Hepatocyte (in vitro differentiated cells): ENCODE results near the gene EFCAB6. TPM values are rescaled to one million over a fixed set of nuclear protein-coding genes. Genes with fewer than 3 reads are reported as not detected.

ENCODE experiments used
- DNase-seq: peaks from one replicate; pipeline ENCODE4 v3.0.0-alpha.2; 2016; ENCODE audit warnings: low spot score
- H2AFZ ChIP-seq: fragments of 200-600 bp; sonication (generic); 2 replicates; pipeline ENCODE4 v1.6.0; 2016; ENCODE audit warnings: antibody characterized with exemption, mild to moderate bottlenecking
- H3K27ac ChIP-seq: fragments of 200-600 bp; sonication (generic); 2 replicates; pipeline ENCODE4 v1.5.1; 2016; ENCODE audit warnings: mild to moderate bottlenecking
- H3K27me3 ChIP-seq: fragments of 200-600 bp; sonication (generic); 2 replicates; pipeline ENCODE4 v1.6.1; 2016
- H3K36me3 ChIP-seq: fragments of 200-600 bp; sonication (generic); replicated peaks from 2 replicates; pipeline ENCODE4 v1.5.1; 2016; ENCODE audit warnings: low read depth; ENCODE audit not compliant: insufficient read depth
- H3K4me1 ChIP-seq: fragments of 200-600 bp; sonication (generic); 2 replicates; pipeline ENCODE4 v1.5.1; 2016; ENCODE audit warnings: mild to moderate bottlenecking, moderate library complexity; ENCODE audit not compliant: insufficient read depth
- H3K4me2 ChIP-seq: fragments of 200-600 bp; sonication (generic); 2 replicates; pipeline ENCODE4 v1.6.0; 2016
- H3K4me3 ChIP-seq: fragments of 200-600 bp; sonication (generic); 2 replicates; pipeline ENCODE4 v1.5.1; 2016; ENCODE audit warnings: mild to moderate bottlenecking
- H3K79me2 ChIP-seq: fragments of 200-600 bp; sonication (generic); 2 replicates; pipeline ENCODE4 v1.6.0; 2017; ENCODE audit warnings: mild to moderate bottlenecking
- H3K9me2 ChIP-seq: fragments of 200-600 bp; sonication (generic); replicated peaks from 2 replicates; pipeline ENCODE4 v1.6.0; 2017; ENCODE audit warnings: mild to moderate bottlenecking; ENCODE audit not compliant: insufficient read depth
- H3K9me3 ChIP-seq: fragments of 200-600 bp; sonication (generic); 2 replicates; pipeline ENCODE4 v1.5.1; 2016; ENCODE audit warnings: low read depth, mild to moderate bottlenecking
- H4K20me1 ChIP-seq: fragments of 200-600 bp; sonication (generic); 2 replicates; pipeline ENCODE4 v1.6.0; 2016; ENCODE audit warnings: mild to moderate bottlenecking; ENCODE audit not compliant: insufficient read depth, poor library complexity, severe bottlenecking
- CTCF ChIP-seq: fragments of 200-600 bp; sonication (generic); IDR thresholded peaks from 2 replicates; pipeline ENCODE4 v1.5.1; 2016; ENCODE audit warnings: antibody characterized with exemption, mild to moderate bottlenecking; ENCODE audit not compliant: poor library complexity
- EZH2 ChIP-seq: fragments of 200-600 bp; sonication (generic); IDR thresholded peaks from 2 replicates; pipeline ENCODE4 v1.6.1; 2016; ENCODE audit warnings: antibody characterized with exemption, mild to moderate bottlenecking, borderline replicate concordance
- EZH2phosphoT487 ChIP-seq: fragments of 200-600 bp; sonication (generic); IDR thresholded peaks from one replicate; pipeline ENCODE4 v1.6.1; 2018; ENCODE audit warnings: antibody characterized with exemption, mild to moderate bottlenecking, low read depth, moderate library complexity; ENCODE audit not compliant: unreplicated experiment, severe bottlenecking
- WGBS: methylation state at CpG from one replicate; pipeline ENCODE4 v1.1.6; 2016; ENCODE audit warnings: low lambda C conversion rate; ENCODE audit errors: missing lambda C conversion rate; 5-methylcytosine and 5-hydroxymethylcytosine counted together
- polyA plus RNA-seq: library from polyadenylated mRNA; unstranded; fragments of >200 nt; fragmentation: Nextera tagmentation; extraction: Ambion mirVana; gene quantifications from 2 replicates; pipeline ENCODE4 v1.2.1, GENCODE V29; 2016
- total RNA-seq: library from RNA; depleted of rRNA; stranded (reverse); fragments of >200 nt; gene quantifications from 2 replicates; pipeline ENCODE4 v1.2.3, GENCODE V29; 2014

Gene EFCAB6
- total and polyA plus RNA-seq, 2 experiments from 2014 or later: 0.59 to 2.1 TPM

- H3K4me1 ChIP-seq: no peaks in the 10 kb centered on the region
- no peak overlapping the region for H3K4me3 ChIP-seq
- DNase-seq: no peak
- WGBS: 95% methylated on average over 13 of the region's 13 CpGs
- H3K79me2 ChIP-seq: no peaks in the 10 kb centered on the region
- H3K27me3 ChIP-seq: no peaks in the 10 kb centered on the region
- no peak overlapping the region for H3K27ac ChIP-seq
- H4K20me1 ChIP-seq: no peaks in the 10 kb centered on the region
- no peaks in the 10 kb centered on the region for H3K9me3 ChIP-seq
- TF ChIP-seq EZH2 (no peak), CTCF (no peak), EZH2phosphoT487 (no peak)
- no peak overlapping the region for H3K4me2 ChIP-seq
- H3K9me2 ChIP-seq: no peaks in the 10 kb centered on the region
- no peak overlapping the region for H2AFZ ChIP-seq
- H3K36me3 ChIP-seq: no peaks in the 10 kb centered on the region
These were observed 42.7 kb upstream of the EFCAB6 start for GRCh38 chr22:43854786-43855271.

GRCh38 chr22:43854121-43854785, 42.1 kb upstream of the EFCAB6 start:
- H4K20me1 ChIP-seq: no peaks in the 10 kb centered on the region
- H3K36me3 ChIP-seq: no peaks in the 10 kb centered on the region
- no peaks in the 10 kb centered on the region for H3K9me2 ChIP-seq
- no peaks in the 10 kb centered on the region for H3K9me3 ChIP-seq
- no peak overlapping the region for H2AFZ ChIP-seq
- no peaks in the 10 kb centered on the region for H3K4me1 ChIP-seq
- no peaks in the 10 kb centered on the region for H3K27me3 ChIP-seq
- TF ChIP-seq CTCF (no peak), EZH2phosphoT487 (no peak), EZH2 (no peak)
- 86% methylated on average over 14 of the region's 14 CpGs for WGBS
- DNase-seq: no peak
- H3K4me2 ChIP-seq: no peak overlapping the region
- no peaks in the 10 kb centered on the region for H3K79me2 ChIP-seq
- no peak overlapping the region for H3K27ac ChIP-seq
- H3K4me3 ChIP-seq: no peak overlapping the region

GRCh38 chr22:43853328-43853931, 41.3 kb upstream of the EFCAB6 start:
- H2AFZ ChIP-seq: no peak overlapping the region
- no peaks in the 10 kb centered on the region for H3K9me3 ChIP-seq
- H3K4me1 ChIP-seq: no peaks in the 10 kb centered on the region
- no peak for DNase-seq
- 89% methylated on average over 10 of the region's 10 CpGs for WGBS
- TF ChIP-seq EZH2: no peak
- no peak for TF ChIP-seq CTCF
- no peak for TF ChIP-seq EZH2phosphoT487
- H3K9me2 ChIP-seq: no peaks in the 10 kb centered on the region
- no peak overlapping the region for H3K27ac ChIP-seq
- no peaks in the 10 kb centered on the region for H3K27me3 ChIP-seq
- H3K4me3 ChIP-seq: no peak overlapping the region
- no peak overlapping the region for H3K4me2 ChIP-seq
- no peaks in the 10 kb centered on the region for H3K79me2 ChIP-seq
- no peaks in the 10 kb centered on the region for H3K36me3 ChIP-seq
- no peaks in the 10 kb centered on the region for H4K20me1 ChIP-seq
